Neural progenitor cell (in vitro differentiated cells): Measurements from ENCODE around the gene CKS1B.

Experiments
- EZH2 ChIP-seq: fragments of 200-600 bp; sonication (generic); IDR thresholded peaks from 2 replicates; pipeline ENCODE4 v1.6.1; 2017; ENCODE audit warnings: antibody characterized with exemption, mild to moderate bottlenecking, moderate library complexity
- EZH2phosphoT487 ChIP-seq: fragments of 200-600 bp; sonication (generic); IDR thresholded peaks from 2 replicates; pipeline ENCODE4 v1.6.1; 2017; ENCODE audit warnings: antibody characterized with exemption
- TF ChIP-seq, protein P1 (sequence below): fragments of 200-600 bp; sonication (generic); IDR thresholded peaks from 2 replicates; pipeline ENCODE4 v1.5.1; 2017; ENCODE audit warnings: antibody characterized with exemption, mild to moderate bottlenecking

DNA sequence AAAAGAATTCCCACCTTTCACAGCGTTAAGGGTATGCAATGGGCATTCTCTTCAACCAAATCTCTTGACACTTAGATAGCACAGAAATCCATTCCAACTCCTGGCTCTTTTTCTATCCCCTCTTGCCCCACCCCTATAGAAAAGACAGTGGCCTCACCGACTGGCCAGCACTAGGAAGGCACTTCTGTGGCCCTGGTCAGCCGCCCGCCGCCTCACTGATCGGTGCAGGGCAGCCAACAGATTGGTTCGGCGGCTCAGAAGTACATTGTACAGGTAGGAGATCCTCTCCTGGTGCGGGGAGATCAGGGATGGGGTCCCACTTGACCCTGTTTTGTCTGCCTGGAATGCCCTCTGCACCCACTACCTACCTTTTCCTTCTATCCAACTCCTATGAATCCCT, 49.8 kb downstream of the CKS1B start:
- TF ChIP-seq, protein P1, sequence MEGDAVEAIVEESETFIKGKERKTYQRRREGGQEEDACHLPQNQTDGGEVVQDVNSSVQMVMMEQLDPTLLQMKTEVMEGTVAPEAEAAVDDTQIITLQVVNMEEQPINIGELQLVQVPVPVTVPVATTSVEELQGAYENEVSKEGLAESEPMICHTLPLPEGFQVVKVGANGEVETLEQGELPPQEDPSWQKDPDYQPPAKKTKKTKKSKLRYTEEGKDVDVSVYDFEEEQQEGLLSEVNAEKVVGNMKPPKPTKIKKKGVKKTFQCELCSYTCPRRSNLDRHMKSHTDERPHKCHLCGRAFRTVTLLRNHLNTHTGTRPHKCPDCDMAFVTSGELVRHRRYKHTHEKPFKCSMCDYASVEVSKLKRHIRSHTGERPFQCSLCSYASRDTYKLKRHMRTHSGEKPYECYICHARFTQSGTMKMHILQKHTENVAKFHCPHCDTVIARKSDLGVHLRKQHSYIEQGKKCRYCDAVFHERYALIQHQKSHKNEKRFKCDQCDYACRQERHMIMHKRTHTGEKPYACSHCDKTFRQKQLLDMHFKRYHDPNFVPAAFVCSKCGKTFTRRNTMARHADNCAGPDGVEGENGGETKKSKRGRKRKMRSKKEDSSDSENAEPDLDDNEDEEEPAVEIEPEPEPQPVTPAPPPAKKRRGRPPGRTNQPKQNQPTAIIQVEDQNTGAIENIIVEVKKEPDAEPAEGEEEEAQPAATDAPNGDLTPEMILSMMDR: no peak
- TF ChIP-seq EZH2: no peak
- no peak for TF ChIP-seq EZH2phosphoT487
